ENCODE data around the gene OBSL1.

OBSL1 gene

DNA sequence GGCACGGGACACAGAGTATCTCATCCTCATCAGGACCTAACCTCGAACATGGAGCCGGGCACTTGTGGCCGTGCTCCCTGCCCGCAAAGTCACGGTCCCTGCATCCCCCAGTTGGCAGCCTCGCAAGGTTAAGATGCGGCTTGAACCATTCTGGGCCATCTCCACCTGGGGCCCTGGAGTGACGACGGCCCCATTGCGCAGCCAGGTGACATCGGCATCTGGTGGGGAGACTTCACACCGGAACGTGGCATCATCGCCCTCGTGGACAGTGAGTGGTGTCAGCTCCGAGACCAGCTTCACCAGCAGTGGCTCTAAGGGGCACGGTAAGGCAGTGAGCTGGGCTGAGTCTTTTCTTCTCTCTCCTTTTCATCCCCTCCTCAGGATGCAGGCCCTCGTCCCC, 14.9 kb downstream of the OBSL1 start:
- no peak for DNase-seq
- intact Hi-C loops (cut with DNase I): no loop called here

DNA sequence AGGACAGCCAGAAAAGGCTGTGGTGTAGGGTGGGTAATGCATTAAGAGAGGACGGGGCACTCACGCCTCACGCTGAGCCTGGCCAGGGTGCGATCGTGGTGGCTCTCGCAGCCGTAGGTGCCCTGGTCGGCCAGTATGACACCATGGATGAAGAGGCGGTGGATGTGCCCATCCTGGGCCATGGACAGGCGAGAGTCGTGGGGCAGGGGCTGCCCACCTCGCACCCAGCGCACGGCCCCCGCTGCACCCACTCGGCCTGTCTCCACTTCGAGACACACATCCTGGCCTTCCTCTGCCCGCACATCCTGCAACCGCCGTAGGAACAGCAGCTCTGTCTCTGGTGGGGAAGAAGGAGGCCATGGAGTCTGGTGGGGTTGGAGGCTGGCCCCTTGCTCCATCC, 15.4 kb downstream of the OBSL1 start:
- no peak for DNase-seq
- intact Hi-C loops (cut with DNase I): no loop called here

- no peak for DNase-seq
- intact Hi-C loops (cut with DNase I): no loop called here
Measured at GRCh38 chr2:219554350-219554749, 17.0 kb downstream of the OBSL1 start.

GRCh38 chr2:219553463-219553963, 17.8 kb downstream of the OBSL1 start:
- intact Hi-C loops (cut with DNase I): no loop called here
- DNase-seq: no peak

GRCh38 chr2:219553168-219553417, 18.2 kb downstream of the OBSL1 start:
- intact Hi-C loops (cut with DNase I): no loop called here
- DNase-seq: no peak

GRCh38 chr2:219552382-219553167, 18.8 kb downstream of the OBSL1 start:
- intact Hi-C loops (cut with DNase I): no loop called here
- DNase-seq: peak; percentile 60 to 95 (median 88)

GRCh38 chr2:219551441-219552381, 19.6 kb downstream of the OBSL1 start:
- DNase-seq: peak in 5 of 42 donors; percentile 16 to 26 (median 21)
- intact Hi-C loops (cut with DNase I): no loop called here

DNA sequence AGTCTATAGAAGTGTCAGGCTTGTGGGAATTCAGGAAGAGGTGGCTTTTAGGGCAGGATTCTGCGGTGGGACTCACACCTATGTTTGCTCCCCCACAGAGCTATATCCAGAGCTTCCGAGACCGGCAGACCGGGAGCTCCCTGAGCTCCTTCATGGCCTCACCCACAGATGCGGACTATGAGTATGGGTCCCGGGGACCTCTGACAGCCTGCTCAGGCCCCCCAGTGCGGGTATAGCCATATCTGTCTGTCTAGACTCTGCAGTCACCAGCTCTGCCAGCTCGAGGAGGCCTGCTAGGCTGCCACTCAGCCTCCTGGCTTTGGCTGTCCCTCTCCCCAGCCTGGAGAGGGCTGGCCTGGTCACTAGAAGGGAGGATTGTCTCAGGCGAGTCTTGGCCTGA, 21.7 kb downstream of the OBSL1 start:
- intact Hi-C loops (cut with DNase I): no loop called here
- no peak for DNase-seq

DNA sequence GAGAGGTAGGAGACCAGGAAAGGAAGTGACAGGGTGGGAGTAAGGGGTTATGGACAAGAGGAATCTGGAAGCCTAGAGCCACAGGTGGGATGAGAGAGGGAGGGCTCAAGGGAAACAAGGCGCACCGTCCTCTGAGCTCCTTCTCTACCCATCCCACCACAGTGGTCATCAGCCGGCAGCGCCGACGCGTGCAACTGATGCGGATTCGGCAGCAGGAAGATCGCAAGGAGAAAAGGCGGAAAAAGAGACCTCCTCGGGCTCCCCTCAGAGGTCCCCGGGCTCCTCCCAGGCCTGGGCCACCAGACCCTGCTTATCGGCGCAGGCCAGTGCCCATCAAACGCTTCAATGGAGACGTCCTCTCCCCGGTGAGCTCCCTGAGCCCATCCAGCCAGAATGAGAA, 22.3 kb downstream of the OBSL1 start:
- DNase-seq: no peak
- intact Hi-C loops (cut with DNase I): no loop called here

- DNase-seq: no peak
- intact Hi-C loops (cut with DNase I): no loop called here
Measured at GRCh38 chr2:219547621-219548020, 23.7 kb downstream of the OBSL1 start.

GRCh38 chr2:219545943-219546352, 25.4 kb downstream of the OBSL1 start:
- no peak for DNase-seq
- intact Hi-C loops (cut with DNase I): no loop called here

DNA sequence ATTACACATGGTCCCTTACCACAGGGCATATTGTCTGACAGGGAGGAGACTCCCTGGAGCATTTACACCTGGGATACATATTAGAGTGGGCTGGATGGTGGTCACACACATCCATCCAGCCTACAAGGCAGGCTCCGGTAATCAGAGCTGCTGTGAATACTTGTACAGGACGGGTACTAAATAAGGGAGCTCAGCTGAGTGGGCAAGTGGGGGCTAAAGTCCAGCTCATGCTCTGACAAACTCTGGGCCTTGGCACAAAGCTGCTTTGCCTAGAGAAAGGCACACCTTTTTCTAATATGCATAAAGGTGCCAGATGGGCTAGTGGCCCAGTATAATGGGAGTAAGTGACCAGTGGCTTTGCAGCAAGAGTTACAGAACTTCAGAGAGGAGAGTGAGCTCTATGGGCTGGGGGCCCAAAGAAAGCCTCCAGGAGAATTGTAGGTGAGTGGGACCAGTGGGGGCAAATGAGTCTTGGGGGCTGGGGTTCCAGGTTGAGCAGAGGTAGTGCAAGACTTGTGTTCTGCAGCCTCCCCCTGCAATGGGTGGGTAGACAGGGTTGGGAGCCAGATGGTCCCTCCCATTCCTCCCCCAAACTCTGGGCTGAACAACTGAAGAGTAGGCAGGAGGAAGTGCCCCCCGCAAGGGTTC, 25.9 kb downstream of the OBSL1 start:
- intact Hi-C loops (cut with DNase I): no loop called here
- DNase-seq: no peak

GRCh38 chr2:219544567-219544966, 26.8 kb downstream of the OBSL1 start:
- intact Hi-C loops (cut with DNase I): loop anchor here (5.0 kb wide), 2 partner anchors 53 to 157 kb away; partner anchors contain the start of genes DNPEP and STK11IP
- no peak for DNase-seq

DNA sequence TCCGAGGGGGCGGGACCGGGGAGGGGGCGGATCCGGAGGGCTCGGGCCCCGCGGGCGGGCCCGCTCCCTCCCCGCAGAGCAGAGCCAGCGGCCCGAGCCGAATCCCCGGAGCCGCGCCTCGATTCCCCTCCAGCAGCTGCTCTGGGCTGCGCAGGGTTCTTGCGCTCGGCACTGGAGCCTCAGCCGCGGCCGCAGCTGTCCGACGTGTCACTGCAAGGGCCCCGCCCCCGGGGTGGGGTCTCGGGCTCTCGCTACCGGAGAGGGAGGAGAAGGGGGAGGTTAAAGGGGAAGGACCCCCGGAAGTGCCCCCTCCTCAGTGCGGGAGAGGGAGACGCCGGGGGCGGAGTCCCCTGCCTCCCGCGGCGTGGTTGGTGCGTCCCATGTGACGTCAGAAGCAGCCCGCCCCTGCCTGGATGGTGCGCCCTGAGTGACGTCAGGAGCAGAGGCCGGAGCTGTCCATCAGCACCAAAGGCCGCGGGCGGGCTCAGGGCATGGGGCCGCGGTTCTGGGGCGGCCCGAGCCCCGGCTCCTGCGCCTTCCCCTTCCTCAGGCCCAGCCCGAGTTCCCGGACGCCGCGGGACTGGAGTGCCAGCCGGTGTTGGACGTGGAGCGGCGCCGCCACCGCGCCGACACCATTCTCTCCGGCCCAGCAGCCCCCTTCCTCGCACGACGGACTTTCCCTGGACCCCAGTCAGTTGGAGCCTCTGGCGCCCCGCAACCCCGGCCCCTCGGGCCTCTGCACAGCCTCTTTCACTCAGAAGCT, 27.6 kb downstream of the OBSL1 start, which contains the start of the genes CHPF and TMEM198:
Gene CHPF (minus strand): TSS at position 214 of the 763 bp plus-strand sequence. CDS start 271 bp downstream, outside the sequence.
Gene TMEM198 (plus strand): TSS at position 433 of the 763 bp plus-strand sequence. CDS start 700 bp downstream, outside the sequence.
- intact Hi-C loops (cut with DNase I): loop anchor here (5.0 kb wide), 2 partner anchors 54 to 156 kb away; partner anchors contain the start of genes DNPEP and STK11IP
- peak; percentile 98 to 100 (median 99) for DNase-seq

GRCh38 chr2:219542931-219543595, 28.3 kb downstream of the OBSL1 start:
- DNase-seq: peak in 9 of 42 donors; percentile 11 to 49 (median 25)

GRCh38 chr2:219541611-219542180, 29.6 kb downstream of the OBSL1 start:
- peak; percentile 49 to 89 (median 79) for DNase-seq
- intact Hi-C loops (cut with DNase I): loop anchor here (5.0 kb wide), 2 partner anchors 56 to 154 kb away; partner anchors contain the start of genes DNPEP and STK11IP

More at GRCh38 chr2:219542931-219543595, 28.3 kb downstream of the OBSL1 start:
- intact Hi-C loops (cut with DNase I): loop anchor here (5.0 kb wide), 2 partner anchors 54 to 156 kb away; partner anchors contain the start of genes DNPEP and STK11IP
